K562 (cell line): ENCODE results near the gene PRICKLE4. TPM values are rescaled to one million over a fixed set of nuclear protein-coding genes. Genes with fewer than 3 reads are reported as not detected.

Experiments
- CHD1 ChIP-seq: fragments of 200-600 bp; sonication (generic); IDR thresholded peaks from one replicate; pipeline ENCODE4 v1.6.1; 2012; ENCODE audit warnings: mild to moderate bottlenecking, moderate library complexity, low read length, inconsistent platforms
- EP400 ChIP-seq: fragments of 450-650 bp; IDR thresholded peaks from 2 replicates; pipeline ENCODE4 v1.6.1; 2017; ENCODE audit warnings: antibody characterized with exemption, mild to moderate bottlenecking, moderate library complexity
- ETV5 ChIP-seq: sonication (generic); formaldehyde crosslinking; IDR thresholded peaks from 2 replicates; pipeline ENCODE4 v1.4.0; 2020; ENCODE audit warnings: low read depth, mild to moderate bottlenecking, missing genetic modification reagents
- FIP1L1 ChIP-seq: fragments of 200-400 bp; formaldehyde crosslinking; IDR thresholded peaks from 2 replicates; pipeline ENCODE4 v1.6.1; 2018; ENCODE audit warnings: mild to moderate bottlenecking, low read depth, low read length; ENCODE audit not compliant: poor library complexity, severe bottlenecking
- FOSL1 ChIP-seq: fragments of 200-800 bp; sonication (Bioruptor generic); conservative IDR thresholded peaks from 2 replicates; pipeline ENCODE4 v1.6.1; 2016; ENCODE audit warnings: missing genetic modification characterization, missing compliant biosample characterization
- GTF2E2 ChIP-seq: fragments of 200-800 bp; sonication (Bioruptor generic); IDR thresholded peaks from 2 replicates; pipeline ENCODE4 v1.6.1; 2016; ENCODE audit warnings: missing genetic modification characterization, missing compliant biosample characterization
- NELFE ChIP-seq: IDR thresholded peaks from 2 replicates; pipeline ENCODE4 v1.6.1; 2011; ENCODE audit warnings: mild to moderate bottlenecking; ENCODE audit not compliant: insufficient read depth, insufficient read length
- NFE2L1 ChIP-seq: fragments of 450-650 bp; IDR thresholded peaks from 2 replicates; pipeline ENCODE4 v1.6.1; 2016; ENCODE audit warnings: missing genetic modification characterization, low read depth, mild to moderate bottlenecking, missing compliant biosample characterization, moderate library complexity, borderline replicate concordance
- OTX1 ChIP-seq: fragments of 450-650 bp; formaldehyde crosslinking; IDR thresholded peaks from 2 replicates; pipeline ENCODE4 v1.4.0; 2022; ENCODE audit warnings: mild to moderate bottlenecking
- PCBP1 ChIP-seq: fragments of 200-400 bp; formaldehyde crosslinking; IDR thresholded peaks from 2 replicates; pipeline ENCODE4 v1.6.1; 2018; ENCODE audit warnings: mild to moderate bottlenecking, low read depth, low read length; ENCODE audit not compliant: poor library complexity, severe bottlenecking
- POLR2H ChIP-seq: IDR thresholded peaks from 2 replicates; pipeline ENCODE4 v1.6.1; 2016; ENCODE audit warnings: missing genetic modification characterization, low read depth, mild to moderate bottlenecking, control low read depth, missing compliant biosample characterization, moderate library complexity
- RBBP5 ChIP-seq: fragments of 200-600 bp; sonication (generic); IDR thresholded peaks from 2 replicates; pipeline ENCODE4 v1.6.1; 2012; ENCODE audit warnings: borderline replicate concordance, mild to moderate bottlenecking, low read length, control low read depth, inconsistent platforms; ENCODE audit not compliant: insufficient read depth, poor library complexity, severe bottlenecking
- SMAD3 ChIP-seq: fragments of 450-650 bp; formaldehyde crosslinking; conservative IDR thresholded peaks from 2 replicates; pipeline ENCODE4 v1.4.0; 2020; ENCODE audit warnings: mild to moderate bottlenecking
- SRSF9 ChIP-seq: fragments of 200-400 bp; formaldehyde crosslinking; IDR thresholded peaks from 2 replicates; pipeline ENCODE4 v1.6.1; 2017; ENCODE audit warnings: low read depth, low read length, borderline replicate concordance
- TEAD2 ChIP-seq: fragments of 450-650 bp; IDR thresholded peaks from 2 replicates; pipeline ENCODE4 v1.6.1; 2016; ENCODE audit warnings: missing genetic modification characterization, control low read depth, missing compliant biosample characterization
- TRIM24 ChIP-seq, 2 experiments: fragments of 450-650 bp; IDR thresholded peaks; 2 replicates each; pipeline ENCODE4 v1.6.1; 2016
- TRIM28 ChIP-seq: fragments of 450-650 bp; IDR thresholded peaks from 2 replicates; pipeline ENCODE4 v1.6.1; 2017
- ZNF146 ChIP-seq: IDR thresholded peaks from one replicate; pipeline ENCODE4 v1.6.1; 2018; ENCODE audit warnings: missing compliant biosample characterization; ENCODE audit not compliant: unreplicated experiment
- ZNF217 ChIP-seq: sonication (generic); formaldehyde crosslinking; IDR thresholded peaks from 2 replicates; pipeline ENCODE4 v1.8.0; 2022; ENCODE audit warnings: mild to moderate bottlenecking, missing genetic modification reagents
- ZNF277 ChIP-seq: fragments of 250-450 bp; sonication (Bioruptor Pico); IDR thresholded peaks from 2 replicates; pipeline ENCODE4 v1.8.0; 2022; ENCODE audit warnings: inconsistent platforms, mild to moderate bottlenecking, moderate library complexity, borderline replicate concordance
- ZNF764 ChIP-seq: fragments of 250-450 bp; sonication (Bioruptor Pico); IDR thresholded peaks from 2 replicates; pipeline ENCODE4 v1.4.0; 2020; ENCODE audit warnings: low read depth, mild to moderate bottlenecking, moderate library complexity
- ZNF778 ChIP-seq: fragments of 450-650 bp; formaldehyde crosslinking; IDR thresholded peaks from 2 replicates; pipeline ENCODE4 v1.4.0; 2020; ENCODE audit warnings: mild to moderate bottlenecking, moderate library complexity
- polyA plus RNA-seq, 8 experiments: library from polyadenylated mRNA; depleted of rRNA in 4 of 8; stranded (reverse) in 5 of 8; unstranded in 3 of 8; fragments of >200 nt; fragmentation: Nextera tagmentation in 2 of 8; fragmentation: Illumina TruSeq in 1 of 8; extraction: Ambion mirVana in 2 of 8; extraction: Trizol in 1 of 8; gene quantifications; 2 replicates each; pipeline versions ENCODE4 v1.2.1 to v1.2.3, GENCODE V29; 2011 to 2014; ENCODE audit warnings: inconsistent platforms in 1 of 8, missing spikeins in 1 of 8
- total RNA-seq, 7 experiments: library from RNA; depleted of rRNA in 6 of 7; stranded (reverse); fragments of >200 nt in 6 of 7; fragmentation: Illumina TruSeq in 2 of 7; extraction: Trizol in 2 of 7; gene quantifications; 2 replicates each; pipeline versions ENCODE4 v1.2.1 to v1.2.3, GENCODE V29; 2011 to 2021; ENCODE audit warnings: low replicate concordance in 1 of 7
- TF ChIP-seq, protein P1 (sequence below): fragments of 150-350 bp; conservative IDR thresholded peaks from 2 replicates; pipeline ENCODE4 v1.6.1; 2014; ENCODE audit warnings: low read length
- TF ChIP-seq, protein P2 (sequence below): sonication (generic); formaldehyde crosslinking; IDR thresholded peaks from 2 replicates; pipeline ENCODE4 v1.8.1; 2022; ENCODE audit warnings: missing genetic modification reagents

The PRICKLE4 gene
- total and polyA plus RNA-seq, 9 of the 15 experiments (the other 6 are each of a cell fraction or from before 2014, with no cell fraction given): 0.20 to 0.32 (median 0.27) TPM; not detected in 6

DNA sequence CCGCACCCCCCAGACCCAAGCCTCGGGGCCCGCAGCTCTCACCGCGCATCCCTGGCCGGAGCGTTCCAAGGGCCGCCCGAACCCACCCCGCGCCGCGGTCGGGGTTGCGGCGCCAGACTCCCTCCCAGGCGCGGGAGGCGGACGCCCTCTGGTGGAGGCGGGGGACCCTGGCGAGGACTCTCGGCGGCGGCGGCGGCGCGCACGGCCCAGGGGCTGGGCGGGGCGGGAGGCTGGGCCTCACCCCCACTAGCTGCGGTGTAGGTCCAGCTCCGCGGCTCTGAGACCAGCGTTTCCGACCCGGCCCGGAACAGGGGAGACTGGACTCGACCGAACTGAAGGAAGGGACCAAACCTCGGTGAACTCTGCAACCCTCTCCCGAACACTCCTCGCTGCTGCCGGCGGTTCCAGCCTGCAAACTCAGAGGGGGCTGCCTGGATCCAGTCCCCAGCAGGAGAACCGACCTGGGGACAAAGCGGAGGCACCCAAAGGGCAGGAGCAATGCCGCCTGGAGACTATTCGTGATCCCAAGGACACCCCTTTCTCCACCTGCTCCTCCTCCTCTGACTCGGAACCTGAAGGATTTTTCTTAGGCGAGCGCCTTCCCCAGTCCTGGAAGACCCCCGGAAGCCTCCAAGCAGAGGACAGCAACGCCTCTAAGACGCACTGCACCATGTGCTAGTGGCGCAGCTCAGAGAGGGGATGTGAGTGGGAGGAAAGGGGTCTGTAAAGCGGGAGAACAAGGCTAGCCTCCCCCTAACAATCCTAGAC lies 6.1 kb downstream of the PRICKLE4 start (continued):
- TF ChIP-seq, protein P1, sequence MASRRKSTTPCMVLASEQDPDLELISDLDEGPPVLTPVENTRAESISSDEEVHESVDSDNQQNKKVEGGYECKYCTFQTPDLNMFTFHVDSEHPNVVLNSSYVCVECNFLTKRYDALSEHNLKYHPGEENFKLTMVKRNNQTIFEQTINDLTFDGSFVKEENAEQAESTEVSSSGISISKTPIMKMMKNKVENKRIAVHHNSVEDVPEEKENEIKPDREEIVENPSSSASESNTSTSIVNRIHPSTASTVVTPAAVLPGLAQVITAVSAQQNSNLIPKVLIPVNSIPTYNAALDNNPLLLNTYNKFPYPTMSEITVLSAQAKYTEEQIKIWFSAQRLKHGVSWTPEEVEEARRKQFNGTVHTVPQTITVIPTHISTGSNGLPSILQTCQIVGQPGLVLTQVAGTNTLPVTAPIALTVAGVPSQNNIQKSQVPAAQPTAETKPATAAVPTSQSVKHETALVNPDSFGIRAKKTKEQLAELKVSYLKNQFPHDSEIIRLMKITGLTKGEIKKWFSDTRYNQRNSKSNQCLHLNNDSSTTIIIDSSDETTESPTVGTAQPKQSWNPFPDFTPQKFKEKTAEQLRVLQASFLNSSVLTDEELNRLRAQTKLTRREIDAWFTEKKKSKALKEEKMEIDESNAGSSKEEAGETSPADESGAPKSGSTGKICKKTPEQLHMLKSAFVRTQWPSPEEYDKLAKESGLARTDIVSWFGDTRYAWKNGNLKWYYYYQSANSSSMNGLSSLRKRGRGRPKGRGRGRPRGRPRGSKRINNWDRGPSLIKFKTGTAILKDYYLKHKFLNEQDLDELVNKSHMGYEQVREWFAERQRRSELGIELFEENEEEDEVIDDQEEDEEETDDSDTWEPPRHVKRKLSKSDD: no peak
- TF ChIP-seq ZNF764 (CRISPR knock-in tag): 0 out of 2 replicates have a peak, but pooled peaks have one; percentile 22
- TF ChIP-seq NFE2L1: no peak
- no peak for TF ChIP-seq TRIM28
- TF ChIP-seq PCBP1: peak; percentile 0
- TF ChIP-seq, protein P2, sequence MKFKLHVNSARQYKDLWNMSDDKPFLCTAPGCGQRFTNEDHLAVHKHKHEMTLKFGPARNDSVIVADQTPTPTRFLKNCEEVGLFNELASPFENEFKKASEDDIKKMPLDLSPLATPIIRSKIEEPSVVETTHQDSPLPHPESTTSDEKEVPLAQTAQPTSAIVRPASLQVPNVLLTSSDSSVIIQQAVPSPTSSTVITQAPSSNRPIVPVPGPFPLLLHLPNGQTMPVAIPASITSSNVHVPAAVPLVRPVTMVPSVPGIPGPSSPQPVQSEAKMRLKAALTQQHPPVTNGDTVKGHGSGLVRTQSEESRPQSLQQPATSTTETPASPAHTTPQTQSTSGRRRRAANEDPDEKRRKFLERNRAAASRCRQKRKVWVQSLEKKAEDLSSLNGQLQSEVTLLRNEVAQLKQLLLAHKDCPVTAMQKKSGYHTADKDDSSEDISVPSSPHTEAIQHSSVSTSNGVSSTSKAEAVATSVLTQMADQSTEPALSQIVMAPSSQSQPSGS: 0 out of 2 replicates have a peak, but pooled peaks have one; percentile 76
- TF ChIP-seq EP400: no peak
- no peak for TF ChIP-seq GTF2E2 (tag)
- TF ChIP-seq TRIM24 (IDR thresholded peaks at IDR 0.05): no peak
- no peak for TF ChIP-seq ZNF217 (CRISPR knock-in tag)
- no peak for TF ChIP-seq SMAD3 (CRISPR knock-in tag)
- no peak for TF ChIP-seq RBBP5
- TF ChIP-seq CHD1: peak; percentile 89
- no peak for TF ChIP-seq SRSF9
- TF ChIP-seq ZNF778: no peak
- no peak for TF ChIP-seq FOSL1
- no peak for TF ChIP-seq ZNF277 (CRISPR knock-in tag)
- no peak for TF ChIP-seq OTX1 (CRISPR knock-in tag)
- TF ChIP-seq POLR2H (tag): no peak
- no peak for TF ChIP-seq NELFE
- TF ChIP-seq ETV5 (CRISPR knock-in tag): peak; percentile 14; the same call in 1 of the 2 replicates
- TF ChIP-seq FIP1L1: no peak
- no peak for TF ChIP-seq TEAD2 (tag)
- TF ChIP-seq ZNF146 (CRISPR knock-in tag): no peak
